CD4-positive, alpha-beta T cell (primary cell): Measurements from ENCODE around the gene PAX1. TPM values are rescaled to one million over a fixed set of nuclear protein-coding genes. Genes with fewer than 3 reads are reported as not detected.

Experiments used
- ATAC-seq: fragments of 200-7000 bp; cut with Tn5 transposase; one replicate; pipeline ENCODE4 v1.10.0; 2022; ENCODE audit warnings: mild to moderate bottlenecking; ENCODE audit not compliant: poor library complexity
- CTCF ChIA-PET: fragments of 350-600 bp; sonication (Branson Sonifier 250); formaldehyde crosslinking; loops from one replicate; lab custom pipeline; 2021; ENCODE audit warnings: antibody characterized with exemption, inconsistent platforms; lab: Charles Lee
- POLR2A ChIA-PET: fragments of 350-600 bp; sonication (Branson Sonifier 250); formaldehyde crosslinking; loops from one replicate; lab custom pipeline; 2021; ENCODE audit warnings: antibody characterized with exemption, inconsistent platforms; lab: Charles Lee
- DNase-seq, 14 experiments: peaks; one replicate each; pipeline ENCODE4 v3.0.0-alpha.2; 2013 to 2020; ENCODE audit warnings: mixed read lengths in 2 of 14
- H3K27ac ChIP-seq, 2 donors: one replicate each; pipeline versions ENCODE4 v1.5.1 to v1.7.0; 2013; ENCODE audit warnings: low read length in 2 of 2, low read depth in 1 of 2, mild to moderate bottlenecking in 1 of 2
- H3K27me3 ChIP-seq, 2 experiments: 1 replicate in 1 of 2; 2 replicates in 1 of 2; pipeline versions ENCODE4 v1.6.1 to v1.7.0; 2013; ENCODE audit warnings: low read length in 2 of 2, control low read depth in 1 of 2, mild to moderate bottlenecking in 1 of 2, moderate library complexity in 1 of 2; ENCODE audit not compliant: insufficient read depth in 2 of 2, control insufficient read depth in 1 of 2
- H3K36me3 ChIP-seq: one replicate; pipeline ENCODE4 v1.6.1; 2013; ENCODE audit warnings: low read length, control low read depth; ENCODE audit not compliant: insufficient read depth
- H3K4me1 ChIP-seq: one replicate; pipeline ENCODE4 v1.6.1; 2013; ENCODE audit warnings: low read length, control low read depth; ENCODE audit not compliant: insufficient read depth
- H3K4me3 ChIP-seq: one replicate; pipeline ENCODE4 v1.5.1; 2013; ENCODE audit warnings: mild to moderate bottlenecking, low read length, moderate library complexity
- H3K9me3 ChIP-seq, 2 experiments: 1 replicate in 1 of 2; 2 replicates in 1 of 2; pipeline versions ENCODE4 v1.6.1 to v1.7.0; 2013; ENCODE audit warnings: low read length in 2 of 2, mild to moderate bottlenecking in 2 of 2, control low read depth in 1 of 2, moderate library complexity in 1 of 2; ENCODE audit not compliant: control insufficient read depth in 1 of 2, insufficient read depth in 1 of 2
- H3K27ac Mint-ChIP-seq: one replicate; pipeline ENCODE4 v1.8.0; 2020; ENCODE audit warnings: mixed read lengths
- H3K27me3 Mint-ChIP-seq: one replicate; pipeline ENCODE4 v1.8.0; 2021; ENCODE audit warnings: mixed read lengths
- H3K36me3 Mint-ChIP-seq: one replicate; pipeline ENCODE4 v1.8.0; 2021; ENCODE audit warnings: low read depth, mixed read lengths
- H3K4me1 Mint-ChIP-seq: one replicate; pipeline ENCODE4 v1.8.0; 2021; ENCODE audit warnings: low read depth, mixed read lengths
- H3K4me3 Mint-ChIP-seq: one replicate; pipeline ENCODE4 v1.8.0; 2020; ENCODE audit warnings: mild to moderate bottlenecking, mixed read lengths
- H3K9me3 Mint-ChIP-seq: one replicate; pipeline ENCODE4 v1.8.0; 2020; ENCODE audit warnings: mixed read lengths
- CTCF ChIP-seq: fragments of 200-600 bp; IDR thresholded peaks from one replicate; pipeline ENCODE4 v1.8.0; 2022; ENCODE audit warnings: antibody characterized with exemption, mild to moderate bottlenecking
- intact Hi-C, 2 experiments: fragments of 100-400 bp; cut with DNase I in 1 of 2; cut with micrococcal nuclease in 1 of 2; formaldehyde crosslinking; loops; one replicate each; pipeline versions ENCODE4 v1.15.1 to v1.9.0; 2023 to 2025; cut with DNase I, micrococcal nuclease
- total RNA-seq, 174 experiments: library from RNA in 2 of 174; stranded (reverse) in 2 of 174; gene quantifications; one replicate each; pipeline ENCODE4 v1.2.3 and lab custom pipeline; 2021 to 2026

Gene PAX1
- total RNA-seq, 2 experiments from 2014 or later, result not detected

GRCh38 chr20:21702016-21702415, 3.4 kb upstream of the PAX1 start:
- Histone ChIP-seq H3K4me1 (no peaks in the 10 kb centered on the region), H3K4me3 (no peak overlapping the region), H3K9me3 (peaks cover 0 to 30% of the 10 kb centered on the region in 2 experiments), H3K27me3 (peaks cover 57 to 88% of the 10 kb centered on the region in 2 experiments), H3K36me3 (no peaks in the 10 kb centered on the region), H3K27ac (no peak overlapping the region)
- Mint-ChIP-seq H3K27ac (no peak overlapping the region), H3K27me3 (peaks cover 86% of the 10 kb centered on the region), H3K4me1 (no peaks in the 10 kb centered on the region), H3K9me3 (no peaks in the 10 kb centered on the region), H3K4me3 (no peak overlapping the region), H3K36me3 (no peaks in the 10 kb centered on the region)
- DNase-seq (no peak), ATAC-seq (no peak)
- POLR2A ChIA-PET, result no interaction called here
- no peak for TF ChIP-seq CTCF
- CTCF ChIA-PET, result no interaction called here
- intact Hi-C loops, result no loop called here

- Mint-ChIP-seq H3K36me3 (no peaks in the 10 kb centered on the region), H3K4me1 (no peaks in the 10 kb centered on the region), H3K9me3 (no peaks in the 10 kb centered on the region), H3K27me3 (peaks cover 86% of the 10 kb centered on the region), H3K27ac (no peak overlapping the region), H3K4me3 (no peak overlapping the region)
- ChIA-PET POLR2A (no interaction called here), CTCF (no interaction called here)
- ATAC-seq, result no peak
- DNase-seq, result peak in 1 of 14 experiments; percentile 2
- intact Hi-C loops, result no loop called here
- Histone ChIP-seq H3K27me3 (peaks cover 65 to 92% of the 10 kb centered on the region in 2 experiments), H3K36me3 (no peaks in the 10 kb centered on the region), H3K4me3 (no peak overlapping the region), H3K27ac (no peak overlapping the region), H3K4me1 (no peaks in the 10 kb centered on the region), H3K9me3 (peaks cover 0 to 33% of the 10 kb centered on the region in 2 experiments)
- TF ChIP-seq CTCF, result no peak
These were observed 2.7 kb upstream of the PAX1 start for GRCh38 chr20:21702553-21703470.

GRCh38 chr20:21703717-21704407, 1.6 kb upstream of the PAX1 start:
- ChIA-PET CTCF (no interaction called here), POLR2A (no interaction called here)
- no peaks in the 10 kb centered on the region for H3K36me3 Mint-ChIP-seq
- no peak for TF ChIP-seq CTCF
- intact Hi-C loops, result no loop called here
- no peaks in the 10 kb centered on the region for H3K4me1 Mint-ChIP-seq
- no peaks in the 10 kb centered on the region for H3K9me3 Mint-ChIP-seq
- H3K27ac ChIP-seq, result no peak overlapping the region
- peaks cover 85% of the 10 kb centered on the region for H3K27me3 Mint-ChIP-seq
- peaks cover 0 to 40% of the 10 kb centered on the region in 2 experiments for H3K9me3 ChIP-seq
- ATAC-seq, result no peak
- H3K27ac Mint-ChIP-seq, result no peak overlapping the region
- H3K36me3 ChIP-seq, result no peaks in the 10 kb centered on the region
- DNase-seq, result no peak
- no peak overlapping the region for H3K4me3 Mint-ChIP-seq
- peaks cover 64 to 93% of the 10 kb centered on the region in 2 experiments for H3K27me3 ChIP-seq
- no peaks in the 10 kb centered on the region for H3K4me1 ChIP-seq
- H3K4me3 ChIP-seq, result no peak overlapping the region
